SIG-M5 (cell line): Measurements from ENCODE around the gene PALM3.

Experiments used
- DNase-seq: peaks from one replicate; lab custom pipeline; 2025; lab: John Stamatoyannopoulos, UW

PALM3 gene, protein sequence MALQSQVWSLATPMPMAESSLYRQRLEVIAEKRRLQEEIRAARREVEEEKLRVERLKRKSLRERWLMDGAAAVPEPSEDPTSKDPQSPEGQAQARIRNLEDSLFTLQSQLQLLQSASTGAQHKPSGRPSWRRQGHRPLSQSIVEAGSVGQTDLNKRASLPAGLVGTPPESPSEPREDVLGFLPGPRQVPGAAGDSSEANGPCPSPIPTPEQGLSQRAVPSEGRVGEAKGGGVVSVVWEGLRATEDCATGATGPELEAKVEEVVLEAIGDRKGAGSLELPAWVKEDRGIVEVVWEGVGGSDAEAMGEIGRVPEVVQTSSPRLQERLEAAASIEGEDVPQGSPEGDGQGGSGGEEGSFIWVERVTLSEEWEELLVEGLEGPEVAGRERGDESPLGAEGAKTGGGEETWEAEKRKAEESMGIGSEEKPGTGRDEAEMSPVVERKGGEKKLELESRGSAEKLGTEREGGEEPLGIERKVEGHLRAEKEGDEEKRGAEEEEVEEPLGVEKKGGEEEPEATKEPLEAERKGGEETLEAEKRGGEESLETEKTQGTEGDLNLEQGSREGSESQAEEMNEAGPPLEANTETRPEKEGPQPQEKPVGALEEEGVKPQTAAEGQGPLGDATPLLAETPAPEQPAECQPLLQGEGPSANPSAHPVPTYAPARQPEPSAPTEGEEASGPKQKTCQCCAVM

DNA sequence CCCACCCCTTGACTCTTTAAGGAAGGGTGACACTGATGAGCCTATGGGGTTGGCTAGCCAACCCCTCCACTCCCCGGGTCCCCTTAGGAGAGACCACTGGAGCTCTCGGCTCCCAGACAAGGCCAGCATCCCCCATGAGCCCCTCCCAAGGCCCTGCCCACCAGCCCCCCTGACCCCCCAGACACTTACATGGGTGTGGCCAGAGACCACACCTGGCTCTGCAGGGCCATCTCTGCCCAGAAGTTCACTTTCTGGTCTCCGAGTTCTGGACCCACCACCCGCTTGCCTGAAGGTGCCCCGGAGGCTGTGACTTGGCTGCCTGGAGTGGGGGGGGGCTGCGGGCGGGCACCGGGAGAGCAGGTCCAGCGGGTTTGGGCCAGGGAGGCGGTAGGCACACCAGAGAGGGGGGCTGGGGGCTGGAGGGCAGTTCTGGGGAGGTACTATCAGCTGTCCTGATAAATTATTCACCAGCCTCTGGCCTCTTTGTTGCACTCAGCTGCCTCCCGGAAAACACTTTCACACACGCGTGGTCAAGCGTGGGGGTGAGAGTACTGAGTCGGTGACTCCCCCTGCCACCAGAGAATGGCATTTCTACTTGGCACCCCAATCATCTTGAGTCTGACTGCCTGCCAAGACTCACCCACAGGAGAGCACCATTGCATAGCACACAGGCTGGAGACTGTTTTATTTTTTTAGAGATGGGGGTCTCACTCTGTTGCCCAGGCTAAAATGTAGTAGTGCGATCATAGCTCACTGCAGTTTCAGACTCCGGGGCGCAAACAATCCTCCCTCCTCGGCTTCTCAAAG lies at the start of gene PALM3:
PALM3 (minus strand) TSS at position 326 of the 807 bp plus-strand sequence; CDS start at position 230, 96 bp downstream.
- no peak for DNase-seq

DNA sequence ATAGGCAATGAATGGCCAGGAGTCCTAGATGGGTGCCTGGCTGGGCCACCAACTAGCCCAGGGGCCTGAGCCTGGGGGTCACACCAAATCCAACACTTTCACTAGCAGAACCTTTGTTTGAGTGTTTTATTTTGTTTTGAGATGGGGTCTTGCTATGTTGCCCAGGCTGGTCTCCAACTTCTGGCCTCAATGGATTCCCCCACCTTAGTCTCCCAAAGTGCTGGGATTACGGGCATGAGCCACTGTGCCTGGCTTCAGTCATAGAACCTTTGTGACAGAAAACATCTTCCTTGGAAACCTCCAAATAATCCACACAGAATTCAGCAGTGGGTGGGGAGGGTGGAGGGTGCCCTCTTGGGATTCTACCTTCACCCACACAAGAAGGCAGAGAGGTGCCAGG lies 49.6 kb upstream of the PALM3 start:
- no peak for DNase-seq

DNA sequence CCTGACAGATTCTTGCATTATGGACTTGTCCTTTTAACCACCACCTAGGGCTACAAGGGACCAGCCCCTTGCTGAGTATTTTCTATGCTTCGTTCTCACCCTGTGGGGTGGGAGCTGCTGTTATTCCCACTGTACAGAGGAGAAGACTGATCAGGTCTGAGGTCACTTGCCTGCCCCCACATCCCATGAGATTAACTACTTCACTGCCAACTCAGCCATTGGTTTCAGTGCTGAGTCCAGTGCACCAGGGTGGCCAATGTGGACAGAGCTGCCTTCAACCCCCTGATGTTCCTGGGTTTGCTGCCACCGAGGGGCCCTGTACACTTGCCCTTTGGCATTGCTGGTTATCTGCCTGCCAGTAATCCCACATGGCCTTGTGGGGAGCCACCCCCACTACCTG lies 48.8 kb upstream of the PALM3 start:
- no peak for DNase-seq

DNA sequence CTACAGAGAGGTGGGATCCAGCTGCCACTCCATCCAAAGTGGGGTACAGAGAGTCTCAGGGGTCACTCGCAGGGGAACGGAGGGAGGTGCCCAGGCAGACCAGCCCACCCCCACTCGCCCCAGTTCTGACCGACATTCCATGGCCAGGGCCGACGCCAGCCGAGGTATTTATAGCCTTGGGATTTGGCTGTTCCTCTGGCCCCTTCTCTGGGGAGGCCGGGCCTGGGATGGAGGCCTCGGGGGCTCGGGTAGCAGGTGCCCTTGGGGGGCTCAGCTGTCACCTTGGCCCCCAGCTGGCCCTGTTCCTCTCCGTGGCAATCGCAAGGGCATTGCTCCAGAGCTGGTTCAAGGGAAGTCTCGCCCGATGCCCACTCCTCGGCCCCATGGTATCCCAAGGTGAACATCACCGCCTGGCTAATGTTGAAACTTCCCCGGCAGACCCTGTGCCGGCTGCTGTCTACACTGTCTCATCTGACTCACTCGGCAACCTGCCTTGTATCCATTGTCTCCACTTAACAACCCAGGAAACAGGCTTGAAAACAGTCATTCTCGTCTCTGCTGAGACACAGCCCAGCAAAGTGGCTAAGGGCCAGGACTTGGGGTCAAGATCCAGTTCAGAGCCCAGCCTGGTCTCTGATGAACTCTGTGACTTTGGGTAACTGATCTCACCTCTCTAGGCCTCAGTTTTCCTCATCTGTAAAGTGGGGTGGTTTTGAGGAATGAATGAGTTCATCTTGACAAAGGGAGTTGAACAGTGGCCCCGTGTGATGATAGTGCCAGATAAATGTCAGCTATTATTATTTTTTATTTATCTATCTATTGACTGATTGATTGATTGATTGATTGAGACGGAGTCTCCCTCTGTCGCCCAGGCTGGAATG lies 45.9 kb upstream of the PALM3 start:
- DNase-seq = no peak

DNA sequence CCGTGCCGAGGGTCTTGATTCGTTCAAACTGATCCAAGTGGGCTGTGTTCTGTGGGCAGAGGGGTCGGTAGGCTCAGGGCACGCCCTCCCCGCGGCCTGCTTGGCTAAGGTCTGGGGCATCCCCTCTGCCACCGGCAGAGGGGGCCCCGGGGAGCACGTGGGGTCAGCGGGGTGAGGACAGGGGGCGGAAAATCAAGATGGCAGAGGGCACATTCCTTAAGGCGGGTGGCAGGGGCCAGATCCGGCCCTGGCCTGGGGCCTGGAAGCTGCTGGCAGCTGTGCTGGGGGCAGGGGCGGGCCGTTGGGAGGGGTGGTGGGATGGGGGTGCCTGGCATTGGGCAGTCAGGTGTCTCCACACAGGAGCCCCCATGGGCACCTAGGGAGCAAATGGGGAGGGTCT lies 45.0 kb upstream of the PALM3 start:
- no peak for DNase-seq

DNA sequence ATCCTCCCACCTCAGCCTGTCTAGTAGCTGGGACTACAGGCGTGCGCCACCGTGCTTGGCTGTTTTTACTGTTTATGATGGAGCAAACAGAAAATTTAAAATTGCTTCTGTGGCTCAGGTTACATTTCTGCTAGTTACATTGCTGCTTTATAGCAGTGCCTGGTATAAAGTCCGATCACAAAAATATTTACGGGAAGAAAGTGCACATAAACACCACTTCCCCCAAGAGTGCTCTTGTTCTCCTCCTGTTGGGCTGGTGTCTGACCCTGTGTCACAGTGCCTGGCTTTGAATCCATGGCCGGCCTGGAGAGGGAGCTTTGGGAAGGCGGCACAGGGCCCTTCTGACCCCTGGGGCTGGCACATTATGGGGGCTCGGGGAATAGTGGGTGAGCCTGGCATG lies 43.8 kb upstream of the PALM3 start:
- DNase-seq = no peak

DNA sequence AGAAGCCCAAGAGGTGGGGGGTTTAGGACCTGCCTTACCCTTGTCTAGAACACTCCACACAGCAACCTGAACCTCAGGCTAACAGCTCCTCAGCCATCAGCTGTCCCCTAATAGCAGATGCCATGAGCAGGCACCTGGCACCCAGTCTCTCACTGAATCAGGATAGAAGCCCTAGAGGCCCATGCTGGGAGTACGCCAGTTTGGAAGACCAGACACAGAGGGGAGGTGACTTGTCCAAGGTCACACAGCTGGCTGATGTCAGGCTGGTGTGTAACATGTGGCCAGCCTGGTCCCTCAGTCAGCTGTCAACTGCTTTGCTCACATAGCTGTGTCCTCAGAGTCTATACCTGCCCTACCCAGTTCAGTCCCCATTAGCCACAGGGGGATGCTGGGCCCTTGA lies 41.4 kb upstream of the PALM3 start:
- no peak for DNase-seq

DNA sequence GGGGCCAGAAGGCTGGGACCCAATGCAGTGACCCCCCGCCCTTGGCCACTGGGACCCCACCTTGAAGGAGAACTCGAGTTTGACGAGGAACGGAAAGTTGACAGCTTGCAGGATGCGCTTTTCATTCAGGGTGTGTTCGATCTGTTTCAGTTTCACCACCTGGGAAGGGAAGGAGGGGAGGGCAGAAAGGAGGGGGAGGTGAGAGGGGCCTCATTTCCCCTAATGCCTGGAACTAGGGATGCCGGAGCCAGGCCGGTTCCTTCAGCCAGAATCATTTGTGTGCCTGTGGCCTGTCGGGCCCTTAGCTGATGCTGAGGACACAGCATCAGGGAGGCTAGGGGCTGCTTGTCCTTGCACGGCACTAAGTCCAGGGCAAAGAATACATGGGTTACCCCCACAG lies 40.9 kb upstream of the PALM3 start:
- DNase-seq = no peak

DNA sequence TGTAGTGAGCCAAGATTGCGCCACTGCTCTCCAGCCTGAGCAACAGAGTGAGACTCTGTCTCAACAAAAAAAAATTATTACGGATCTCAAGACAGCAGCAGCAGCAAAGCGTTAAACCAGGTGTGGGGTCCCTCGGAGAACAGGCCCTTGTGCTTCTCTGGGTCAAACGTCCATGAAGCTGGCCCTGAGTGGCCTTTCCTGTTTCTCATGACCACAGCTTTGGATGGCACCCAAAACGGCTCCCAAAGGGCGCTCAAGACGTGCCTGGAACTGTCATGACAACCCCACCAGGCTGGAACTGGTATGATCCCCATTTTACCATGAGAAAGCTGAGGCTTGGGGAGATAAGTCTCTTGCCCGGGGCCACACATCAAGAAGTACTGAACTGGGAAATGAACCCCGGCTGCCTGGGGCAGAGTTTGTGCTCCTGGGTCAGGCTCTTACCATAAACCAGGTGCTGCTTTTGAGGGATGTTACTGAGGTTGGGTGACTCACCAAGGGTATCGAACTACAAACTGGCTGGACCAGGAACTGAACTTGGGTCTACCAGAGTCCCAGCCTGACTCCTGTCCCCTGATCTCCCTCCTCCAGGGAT lies 40.3 kb upstream of the PALM3 start:
- DNase-seq = no peak

DNA sequence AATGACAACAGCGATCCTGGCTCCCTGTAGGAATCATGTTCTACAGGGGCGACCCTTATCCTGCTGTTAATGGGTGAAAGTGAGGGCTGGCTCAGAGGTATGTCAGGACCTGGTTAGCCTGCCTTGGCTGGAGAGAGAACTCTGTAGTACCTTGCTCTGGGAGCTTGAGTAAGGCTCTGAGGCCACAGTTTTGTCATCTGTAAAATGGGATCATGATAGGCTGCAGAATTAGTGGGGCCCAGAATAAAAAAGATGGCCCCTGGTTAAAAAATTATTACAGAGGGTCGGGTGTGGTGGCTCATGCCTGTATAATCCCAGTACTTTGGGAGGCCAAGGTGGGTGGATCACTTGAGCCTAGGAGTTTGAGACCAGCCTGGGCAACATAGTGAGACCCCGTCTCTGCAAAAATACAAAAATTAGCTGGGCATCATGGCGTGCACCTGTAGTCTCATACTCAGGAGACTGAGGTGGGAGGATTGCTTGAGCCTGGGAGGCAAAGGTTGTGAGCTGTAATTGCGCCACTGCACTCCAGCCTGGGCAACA lies 39.2 kb upstream of the PALM3 start:
- DNase-seq = no peak

DNA sequence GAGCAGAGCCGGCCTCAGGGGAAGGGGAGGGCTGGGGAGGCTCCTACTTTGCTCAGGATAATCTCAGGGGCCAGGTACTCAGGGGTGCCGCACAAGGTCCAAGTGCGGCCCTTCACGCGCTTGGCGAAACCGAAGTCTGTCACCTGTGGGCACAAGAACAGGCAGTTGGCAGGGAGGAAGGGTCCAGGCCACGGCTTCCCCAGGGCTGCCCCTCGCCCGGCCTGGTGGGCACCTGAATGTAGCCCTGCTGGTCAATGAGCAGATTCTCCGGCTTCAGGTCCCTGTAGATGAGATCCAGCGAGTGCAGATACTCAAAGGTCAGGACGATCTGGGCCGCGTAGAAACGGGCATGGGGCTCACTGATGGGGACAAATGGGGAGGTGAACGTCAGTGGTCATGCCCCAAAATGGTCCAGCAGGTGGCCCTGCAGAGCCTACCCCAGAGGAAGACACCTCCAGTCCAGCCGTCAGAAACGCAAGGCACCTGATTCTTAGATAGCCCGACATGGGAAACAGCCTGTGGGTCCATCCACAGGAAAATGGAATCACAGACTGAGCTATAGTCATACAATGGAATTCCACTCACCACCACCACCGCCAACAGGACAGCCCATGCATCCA lies 35.8 kb upstream of the PALM3 start:
- no peak for DNase-seq

DNA sequence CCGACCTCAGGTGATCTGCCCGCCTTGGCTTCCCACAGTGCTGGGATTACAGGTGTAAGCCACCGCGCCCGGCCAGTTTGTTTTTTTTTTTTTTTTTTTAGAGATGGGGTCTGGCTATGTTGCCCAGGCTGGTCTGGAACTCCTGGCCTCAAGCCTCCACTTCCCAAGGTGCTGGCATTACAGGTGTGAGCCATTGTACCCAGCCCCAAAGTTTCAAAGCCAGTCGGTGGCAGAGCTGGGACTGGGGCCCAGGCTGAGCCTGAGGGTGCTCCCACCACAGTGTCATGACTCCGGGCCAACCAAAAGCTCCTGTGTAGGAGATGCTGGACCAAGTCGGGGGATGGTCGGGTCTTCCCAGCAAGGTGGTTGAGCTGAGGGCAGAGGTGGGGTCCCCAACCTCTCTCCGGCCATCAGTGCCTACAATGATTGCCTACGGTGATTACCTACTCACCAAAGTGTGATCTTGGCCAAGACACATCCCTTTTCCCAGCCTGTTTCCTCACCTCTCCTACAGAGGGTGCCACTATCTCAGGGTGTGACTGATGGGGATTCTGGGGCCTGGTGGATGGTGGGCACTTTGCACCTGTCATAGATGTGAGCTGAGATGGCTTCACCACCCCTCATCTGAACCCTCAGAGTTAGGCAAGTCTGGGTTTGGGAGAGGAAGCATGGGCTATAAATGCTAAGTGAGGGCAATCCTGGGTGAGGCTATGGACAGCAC lies 34.6 kb upstream of the PALM3 start:
- DNase-seq = no peak

DNA sequence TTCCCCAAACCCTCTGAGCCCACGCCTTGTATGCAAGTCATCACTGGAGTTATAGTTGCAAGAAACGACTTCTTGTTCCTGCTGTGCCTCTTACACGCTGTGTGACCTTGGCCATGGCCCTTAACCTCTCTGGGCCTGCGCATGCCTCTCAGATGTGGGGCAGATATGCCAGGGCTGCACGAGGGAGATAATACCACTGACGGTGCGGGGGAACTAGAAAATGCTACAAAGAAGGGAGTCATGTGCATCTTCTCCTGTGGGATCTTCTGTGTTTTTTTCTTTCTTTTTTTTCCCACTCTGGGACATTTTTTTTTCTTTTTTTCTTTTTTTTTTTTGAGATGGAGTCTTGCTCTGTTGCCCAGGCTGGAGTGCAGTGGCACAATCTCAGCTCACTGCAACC lies 33.0 kb upstream of the PALM3 start:
- DNase-seq = no peak

DNA sequence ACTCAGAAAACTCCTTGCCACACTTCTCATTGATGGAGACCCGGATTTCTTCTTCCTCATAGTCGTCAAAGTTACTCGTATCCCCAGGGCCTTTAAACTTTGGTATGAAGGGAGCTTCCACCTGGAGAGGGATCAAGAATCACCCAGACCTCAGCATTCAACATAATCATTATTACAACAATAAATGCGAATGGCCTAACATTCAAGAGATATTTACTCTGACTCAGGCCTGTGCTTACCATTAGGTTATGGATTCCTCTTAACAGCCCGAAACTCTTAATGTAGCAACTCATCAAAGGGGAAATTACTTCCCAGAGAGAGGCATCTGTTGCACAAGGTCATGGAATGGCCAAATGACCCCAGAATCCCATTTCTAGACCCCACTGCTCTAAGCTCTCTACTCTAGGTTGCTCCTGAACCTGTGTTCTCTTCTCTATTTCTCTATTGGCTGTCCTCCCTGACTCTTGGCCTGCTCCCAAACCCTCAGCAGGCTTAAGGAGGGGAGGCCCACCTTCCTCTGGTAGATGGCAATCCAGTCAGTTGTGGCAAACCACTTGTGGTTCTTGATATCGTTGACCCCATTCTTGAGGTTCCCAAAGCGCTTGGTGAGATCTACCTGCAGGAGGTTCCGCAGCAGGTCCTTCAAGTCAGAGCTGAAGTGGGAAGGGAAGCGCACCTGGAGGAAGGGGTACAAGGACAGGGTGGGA lies 31.4 kb upstream of the PALM3 start:
- DNase-seq = no peak

DNA sequence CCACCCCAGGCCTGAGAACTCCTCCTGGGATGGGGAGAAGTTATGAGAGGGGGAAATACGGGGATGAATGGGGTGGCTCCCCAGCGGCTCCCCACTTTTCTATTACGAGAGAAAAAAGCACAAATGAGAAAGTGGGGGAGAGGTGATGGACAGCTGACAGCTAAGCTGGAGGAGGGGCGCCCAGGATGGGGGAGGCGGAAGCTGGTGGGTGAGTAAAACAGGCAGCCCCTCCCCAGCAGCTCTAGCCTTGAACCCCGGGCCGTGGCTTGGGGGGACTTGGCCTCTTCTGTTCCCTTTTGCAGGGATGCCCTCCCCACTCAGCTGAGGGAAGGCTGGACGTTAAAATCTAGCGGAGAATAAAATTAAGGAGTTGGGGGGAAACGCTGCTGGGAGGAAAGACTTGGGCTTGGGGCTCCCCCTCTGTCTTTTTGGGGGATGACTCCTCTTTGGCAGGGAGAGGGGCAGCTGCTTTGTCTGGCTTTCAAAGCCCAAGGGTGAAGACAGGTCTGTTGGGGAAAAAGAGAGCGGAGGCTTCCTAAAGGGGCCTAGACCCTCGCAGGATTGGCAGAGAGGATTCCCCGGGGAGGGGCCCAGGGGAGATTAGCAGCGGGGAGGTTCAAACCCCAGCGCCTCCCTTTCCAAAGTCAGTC lies 30.1 kb upstream of the PALM3 start:
- no peak for DNase-seq

DNA sequence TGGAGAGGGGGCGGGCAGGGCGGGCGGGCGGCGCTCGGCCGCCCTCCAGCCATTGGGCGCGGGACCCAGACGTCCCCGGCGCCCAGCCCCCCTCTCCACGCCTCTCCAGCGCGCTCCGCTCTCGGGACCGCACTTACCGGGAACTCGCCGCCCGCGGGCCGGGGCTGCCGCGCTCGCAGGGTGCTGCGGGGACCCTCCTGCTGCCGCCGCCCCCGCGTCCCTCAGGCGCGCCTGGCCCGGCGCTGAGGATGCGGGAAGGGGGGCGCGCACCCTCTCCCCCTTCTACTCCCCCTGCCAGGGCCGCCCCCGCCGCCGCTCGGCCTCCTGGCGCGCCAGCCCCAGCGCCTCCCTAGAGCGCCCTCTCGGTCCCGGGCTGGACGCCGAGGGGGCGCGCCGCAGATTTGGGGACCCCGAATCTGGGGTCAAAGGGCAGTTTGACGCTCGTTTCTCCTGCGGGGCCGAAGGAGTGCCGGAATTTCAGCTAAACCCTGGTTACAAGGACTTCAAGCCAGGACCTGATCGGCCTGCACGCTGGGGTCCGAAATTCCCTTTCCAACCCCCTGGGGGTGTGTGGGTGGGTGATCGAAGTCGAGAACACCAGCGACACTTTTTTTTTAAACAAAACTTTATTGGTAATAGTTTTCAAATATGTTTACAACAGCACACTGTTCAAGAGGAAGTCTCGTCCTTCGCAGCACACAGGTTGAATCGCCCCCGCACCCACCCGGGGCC lies 29.4 kb upstream of the PALM3 start:
- DNase-seq = no peak

DNA sequence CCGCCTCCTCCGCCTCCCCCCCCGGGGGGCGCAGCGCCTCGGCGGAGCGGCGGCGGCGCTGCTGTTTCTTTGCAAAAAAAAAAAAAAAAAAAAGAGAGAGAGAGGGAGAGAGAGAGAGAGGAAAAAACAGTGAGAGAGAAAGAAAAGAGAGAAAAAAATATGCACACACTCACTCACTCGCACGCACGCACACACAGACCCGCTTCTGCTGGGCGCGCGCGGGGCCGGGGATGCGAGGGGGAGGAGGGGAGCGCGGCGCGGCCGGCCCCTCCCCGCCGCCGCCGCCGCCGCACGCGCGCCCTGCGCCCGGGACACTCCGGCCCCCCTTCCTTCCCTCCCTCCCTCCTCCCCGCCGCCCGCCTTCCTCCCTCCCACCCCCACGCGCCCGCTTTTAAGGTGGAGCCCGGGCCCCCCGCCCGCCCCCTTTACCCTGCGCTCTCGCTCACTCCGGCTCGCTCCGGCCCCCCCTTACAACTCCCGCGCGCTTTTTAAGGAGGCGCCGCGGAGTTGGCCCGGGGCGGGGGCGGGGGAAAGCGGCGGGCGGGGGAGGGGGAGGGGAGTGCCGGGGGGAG lies 28.7 kb upstream of the PALM3 start, which contains the start of gene SAMD1:
SAMD1 (minus strand) TSS at position 243 of the 572 bp plus-strand sequence.
- DNase-seq = no peak
